SK-N-SH (cell line): ENCODE data around the gene YIF1B. TPM values are rescaled to one million over a fixed set of nuclear protein-coding genes. Genes with fewer than 3 reads are reported as not detected.

ENCODE experiments used
- CTCF ChIA-PET: fragments of 300-600, 350-600 bp; formaldehyde crosslinking; extraction: SDS; loops from one replicate; lab custom pipeline; 2021; lab: Yijun Ruan, JAX
- POLR2A ChIA-PET: fragments of 350-600 bp; sonication (Branson Sonifier 250); formaldehyde crosslinking; extraction: SDS; loops from one replicate; lab custom pipeline; 2020; ENCODE audit warnings: antibody characterized with exemption, inconsistent platforms; lab: Yijun Ruan, JAX
- DNase-seq: peaks from one replicate; pipeline ENCODE4 v3.0.0; 2012
- H2AFZ ChIP-seq: fragments of 200-600 bp; sonication (generic); 2 replicates; pipeline ENCODE4 v1.8.1; 2016; ENCODE audit warnings: antibody characterized with exemption, mild to moderate bottlenecking, low read depth
- H3F3A ChIP-seq: fragments of 200-600 bp; sonication (generic); replicated peaks from 2 replicates; pipeline ENCODE3; 2016; ENCODE audit warnings: antibody characterized with exemption, mild to moderate bottlenecking; ENCODE audit not compliant: insufficient read depth
- H3K27ac ChIP-seq, 2 experiments: fragments of 200-500 bp in 1 of 2; fragments of 200-600 bp in 1 of 2; sonication (Bioruptor generic) in 1 of 2; sonication (generic), shearing (Covaris generic) in 1 of 2; 2 replicates each; pipeline versions ENCODE4 v1.5.1 to v1.6.1; 2014 to 2016; ENCODE audit warnings: low read depth in 2 of 2, inconsistent platforms in 1 of 2, low read length in 1 of 2, mild to moderate bottlenecking in 1 of 2, mixed read lengths in 1 of 2
- H3K27me3 ChIP-seq: fragments of 200-600 bp; sonication (generic), shearing (Covaris generic); 2 replicates; pipeline ENCODE4 v1.6.1; 2016; ENCODE audit warnings: mixed run types; ENCODE audit not compliant: insufficient read depth
- H3K36me3 ChIP-seq, 2 experiments: fragments of 200-500 bp in 1 of 2; fragments of 200-600 bp in 1 of 2; sonication (Bioruptor generic) in 1 of 2; sonication (generic) in 1 of 2; replicated peaks in 1 of 2; 2 replicates each; pipeline versions ENCODE3 to v1.5.1; 2014 to 2016; ENCODE audit warnings: low read length in 1 of 2, mild to moderate bottlenecking in 1 of 2; ENCODE audit not compliant: insufficient read depth in 2 of 2, control insufficient read depth in 1 of 2
- H3K4me1 ChIP-seq, 2 experiments: fragments of 200-500 bp in 1 of 2; fragments of 200-600 bp in 1 of 2; sonication (Bioruptor generic) in 1 of 2; sonication (generic), shearing (Covaris generic) in 1 of 2; 2 replicates each; pipeline versions ENCODE4 v1.5.1 to v1.6.1; 2014 to 2016; ENCODE audit warnings: low read depth in 1 of 2, low read length in 1 of 2, mixed run types in 1 of 2; ENCODE audit not compliant: insufficient read depth in 2 of 2, control insufficient read depth in 1 of 2
- H3K4me2 ChIP-seq: fragments of 200-600 bp; sonication (generic), shearing (Covaris generic); 2 replicates; pipeline ENCODE4 v1.6.1; 2017; ENCODE audit warnings: mixed run types
- H3K4me3 ChIP-seq, 2 experiments: fragments of 200-500 bp in 1 of 2; fragments of 200-600 bp in 1 of 2; sonication (Bioruptor generic) in 1 of 2; sonication (generic), shearing (Covaris generic) in 1 of 2; 2 replicates each; pipeline versions ENCODE4 v1.5.1 to v1.8.1; 2014 to 2016; ENCODE audit warnings: low read depth in 2 of 2, inconsistent platforms in 1 of 2, low read length in 1 of 2, mild to moderate bottlenecking in 1 of 2, mixed read lengths in 1 of 2, moderate library complexity in 1 of 2
- H3K79me2 ChIP-seq: fragments of 200-600 bp; sonication (generic); 2 replicates; pipeline ENCODE4 v1.8.1; 2017; ENCODE audit warnings: mild to moderate bottlenecking; ENCODE audit not compliant: insufficient read depth
- H3K9ac ChIP-seq: fragments of 200-600 bp; sonication (generic); 2 replicates; pipeline ENCODE4 v1.6.1; 2017; ENCODE audit warnings: mixed run types
- H3K9me2 ChIP-seq: fragments of 200-600 bp; sonication (generic); 2 replicates; pipeline ENCODE4 v1.6.1; 2017; ENCODE audit warnings: mixed run types
- H3K9me3 ChIP-seq: fragments of 200-600 bp; sonication (generic); 2 replicates; pipeline ENCODE4 v1.6.1; 2017; ENCODE audit warnings: mixed run types, mild to moderate bottlenecking, moderate library complexity
- H4K20me1 ChIP-seq: fragments of 200-600 bp; sonication (generic); 2 replicates; pipeline ENCODE4 v1.6.1; 2017; ENCODE audit warnings: mild to moderate bottlenecking, mixed run types; ENCODE audit not compliant: insufficient read depth
- CHD2 ChIP-seq: fragments of 150-350 bp; IDR thresholded peaks from 2 replicates; pipeline ENCODE4 v1.6.1; 2018; ENCODE audit warnings: low read length; ENCODE audit not compliant: partially characterized antibody
- CTCF ChIP-seq: fragments of 200-600 bp; sonication (generic); IDR thresholded peaks from 2 replicates; pipeline ENCODE4 v1.6.1; 2017; ENCODE audit warnings: antibody characterized with exemption, mild to moderate bottlenecking, moderate library complexity
- EZH2phosphoT487 ChIP-seq: fragments of 200-600 bp; sonication (generic); IDR thresholded peaks from 2 replicates; pipeline ENCODE4 v1.6.1; 2017; ENCODE audit warnings: low read depth, mixed run types, mild to moderate bottlenecking, antibody characterized with exemption, moderate library complexity, borderline replicate concordance
- FOSL2 ChIP-seq: IDR thresholded peaks from 2 replicates; pipeline ENCODE4 v1.4.0; 2012; ENCODE audit warnings: low read depth, mild to moderate bottlenecking, moderate library complexity, borderline replicate concordance
- FOXJ3 ChIP-seq: sonication (generic); formaldehyde crosslinking; IDR thresholded peaks from 2 replicates; pipeline ENCODE4 v1.5.1; 2020; ENCODE audit warnings: mild to moderate bottlenecking, missing genetic modification reagents
- GABPA ChIP-seq: IDR thresholded peaks from 2 replicates; pipeline ENCODE4 v1.4.0; 2012; ENCODE audit warnings: low read depth, mild to moderate bottlenecking
- JUND ChIP-seq: IDR thresholded peaks from 2 replicates; pipeline ENCODE4 v1.4.0; 2012
- MEF2A ChIP-seq: IDR thresholded peaks from 2 replicates; pipeline ENCODE4 v1.4.0; 2012; ENCODE audit warnings: low read depth, borderline replicate concordance
- MXI1 ChIP-seq: IDR thresholded peaks from 2 replicates; pipeline ENCODE4 v1.6.1; 2012; ENCODE audit warnings: mild to moderate bottlenecking, low read depth, low read length, improper control_type of control experiment
- NFIC ChIP-seq: IDR thresholded peaks from 2 replicates; pipeline ENCODE4 v1.4.0; 2012; ENCODE audit warnings: borderline replicate concordance
- PBX3 ChIP-seq: IDR thresholded peaks from 2 replicates; pipeline ENCODE4; 2012
- POLR2AphosphoS5 ChIP-seq: IDR thresholded peaks from 2 replicates; pipeline ENCODE4 v1.6.1; 2012; ENCODE audit warnings: low read depth, low read length
- RAD21 ChIP-seq: IDR thresholded peaks from 2 replicates; pipeline ENCODE4 v1.6.1; 2012; ENCODE audit warnings: mild to moderate bottlenecking, low read length
- RXRA ChIP-seq: IDR thresholded peaks from 2 replicates; pipeline ENCODE4 v1.4.0; 2012; ENCODE audit warnings: low read depth, mild to moderate bottlenecking, borderline replicate concordance
- SMC3 ChIP-seq: IDR thresholded peaks from 2 replicates; pipeline ENCODE4 v1.6.1; 2012; ENCODE audit warnings: low read depth, low read length, improper control_type of control experiment
- TCF12 ChIP-seq: IDR thresholded peaks from 2 replicates; pipeline ENCODE4 v1.4.0; 2012
- TEAD4 ChIP-seq: IDR thresholded peaks from 2 replicates; pipeline ENCODE4 v1.4.0; 2012; ENCODE audit warnings: mild to moderate bottlenecking, borderline replicate concordance; ENCODE audit not compliant: insufficient read depth
- USF1 ChIP-seq: IDR thresholded peaks from 2 replicates; pipeline ENCODE4 v1.4.0; 2012; ENCODE audit warnings: low read depth, borderline replicate concordance
- ZBTB33 ChIP-seq: IDR thresholded peaks from 2 replicates; pipeline ENCODE4 v1.4.0; 2012; ENCODE audit warnings: low read depth, borderline replicate concordance
- WGBS: methylation state at CpG from one replicate; pipeline ENCODE4 v1.1.6; 2017; ENCODE audit warnings: low lambda C conversion rate; 5-methylcytosine and 5-hydroxymethylcytosine counted together
- polyA plus RNA-seq, 3 experiments: library from polyadenylated mRNA; depleted of rRNA; stranded (reverse); fragments of >200 nt; gene quantifications; 2 replicates each; pipeline ENCODE4 v1.2.3, GENCODE V29; 2012

The YIF1B gene
- polyA plus RNA-seq, 1 of the 3 experiments (the other 2 are of a cell fraction) = 121 TPM

GRCh38 chr19:38284422-38284821 lies 31.3 kb downstream of the YIF1B start:
- no peaks in the 10 kb centered on the region for H3K27me3 ChIP-seq
- no peak overlapping the region for H3K27ac ChIP-seq
- TF ChIP-seq NFIC (no peak), PBX3 (no peak), RAD21 (no peak), FOXJ3 (CRISPR knock-in tag) (no peak), CTCF (no peak), TCF12 (no peak), EZH2phosphoT487 (no peak), SMC3 (no peak), JUND (no peak), RXRA (no peak), ZBTB33 (no peak), CHD2 (no peak), FOSL2 (no peak), MXI1 (no peak), GABPA (no peak), TEAD4 (no peak), MEF2A (no peak), USF1 (no peak), POLR2AphosphoS5 (no peak)
- H3K36me3 ChIP-seq = no peaks in the 10 kb centered on the region
- H3K4me3 ChIP-seq = no peak overlapping the region
- no peaks in the 10 kb centered on the region for H4K20me1 ChIP-seq
- no peaks in the 10 kb centered on the region for H3K9me2 ChIP-seq
- no peaks in the 10 kb centered on the region for H3K9me3 ChIP-seq
- ChIA-PET POLR2A (no interaction called here), CTCF (no interaction called here)
- 90% methylated on average over 7 of the region's 7 CpGs for WGBS
- H3K9ac ChIP-seq = no peak overlapping the region
- no peaks in the 10 kb centered on the region for H3K79me2 ChIP-seq
- H3K4me2 ChIP-seq = no peak overlapping the region
- H3F3A ChIP-seq = no peaks in the 10 kb centered on the region
- H3K4me1 ChIP-seq = peaks cover 0 to 17% of the 10 kb centered on the region in 2 experiments; a peak in 1 of 4 replicates
- DNase-seq = no peak
- H2AFZ ChIP-seq = no peak overlapping the region
